B cell (primary cell): ENCODE results near the gene TBC1D12. TPM values are rescaled to one million over a fixed set of nuclear protein-coding genes. Genes with fewer than 3 reads are reported as not detected.
"Not testable (repeated sequence)": the region's sequence is repeated elsewhere in the genome, so short reads cannot be mapped to it uniquely, and the experiment has no call there.

ENCODE experiments used
- ATAC-seq: fragments of 200-7000 bp; cut with Tn5 transposase; one replicate; pipeline ENCODE4 v1.10.0; 2021; ENCODE audit warnings: low read depth, mild to moderate bottlenecking, moderate number of reproducible peaks, moderate library complexity
- CTCF ChIA-PET: fragments of 350-600 bp; sonication (Branson Sonifier 250); formaldehyde crosslinking; loops from one replicate; lab custom pipeline; 2021; ENCODE audit warnings: antibody characterized with exemption, inconsistent platforms; lab: Charles Lee
- POLR2A ChIA-PET: fragments of 350-600 bp; sonication (Branson Sonifier 250); formaldehyde crosslinking; loops from one replicate; lab custom pipeline; 2021; ENCODE audit warnings: antibody characterized with exemption; lab: Charles Lee
- DNase-seq: peaks from one replicate; pipeline ENCODE4 v3.0.0; 2013
- H2AFZ ChIP-seq: 2 replicates; pipeline ENCODE4 v1.6.1; 2012; ENCODE audit warnings: mild to moderate bottlenecking, low read depth, low read length; ENCODE audit not compliant: insufficient read depth, poor library complexity, severe bottlenecking
- H3K27ac ChIP-seq, 2 donors: 1 replicate in 1 of 2; 2 replicates in 1 of 2; pipeline ENCODE4 v1.5.1; 2012 to 2013; ENCODE audit warnings: low read length in 2 of 2, mild to moderate bottlenecking in 2 of 2, moderate library complexity in 1 of 2
- H3K27me3 ChIP-seq, 4 experiments: fragments of 200-600 bp in 1 of 4; sonication (generic) in 1 of 4; replicated peaks in 1 of 4; 1 replicate in 2 of 4; 2 replicates in 2 of 4; pipeline versions ENCODE4 v1.6.1 to v1.7.0; 2013 to 2016; ENCODE audit warnings: low read length in 3 of 4, mild to moderate bottlenecking in 2 of 4, mixed read lengths in 1 of 4, moderate library complexity in 1 of 4; ENCODE audit not compliant: insufficient read depth in 4 of 4, control insufficient read depth in 3 of 4; ENCODE audit errors: control extremely low read depth in 1 of 4
- H3K36me3 ChIP-seq, 2 experiments: replicated peaks in 1 of 2; 1 replicate in 1 of 2; 2 replicates in 1 of 2; pipeline versions ENCODE4 v1.6.1 to v1.7.1; 2013; ENCODE audit warnings: low read length in 1 of 2; ENCODE audit not compliant: insufficient read depth in 2 of 2, control insufficient read depth in 1 of 2; ENCODE audit errors: control extremely low read depth in 1 of 2, extremely low read depth in 1 of 2
- H3K4me1 ChIP-seq, 2 donors: fragments of 200-600 bp in 1 of 2; sonication (generic) in 1 of 2; 1 replicate in 1 of 2; 2 replicates in 1 of 2; pipeline versions ENCODE4 v1.5.1 to v1.6.1; 2013 to 2017; ENCODE audit warnings: low read length in 2 of 2; ENCODE audit not compliant: control insufficient read depth in 2 of 2, insufficient read depth in 2 of 2
- H3K4me2 ChIP-seq: replicated peaks from 2 replicates; pipeline ENCODE3; 2012; ENCODE audit warnings: mild to moderate bottlenecking, low read depth, low read length; ENCODE audit not compliant: poor library complexity, severe bottlenecking
- H3K4me3 ChIP-seq, 5 experiments: fragments of 200-600 bp in 1 of 5; sonication (generic) in 1 of 5; 1 replicate in 3 of 5; 2 replicates in 2 of 5; pipeline versions ENCODE4 v1.5.1 to v1.7.0; 2011 to 2016; ENCODE audit warnings: low read length in 4 of 5, mild to moderate bottlenecking in 4 of 5, low read depth in 2 of 5, control low read depth in 1 of 5, moderate library complexity in 1 of 5; ENCODE audit not compliant: insufficient read depth in 1 of 5; ENCODE audit errors: control extremely low read depth in 1 of 5, extremely low read depth in 1 of 5
- H3K79me2 ChIP-seq: fragments of 200-600 bp; sonication (generic); one replicate; pipeline ENCODE4 v1.6.0; 2016; ENCODE audit warnings: low read length; ENCODE audit not compliant: control insufficient read depth, insufficient read depth
- H3K9ac ChIP-seq: fragments of 200-600 bp; sonication (generic); 2 replicates; pipeline ENCODE4 v1.6.1; 2017; ENCODE audit warnings: mild to moderate bottlenecking, low read length, moderate library complexity
- H3K9me3 ChIP-seq, 3 donors: one replicate each; pipeline versions ENCODE4 v1.6.1 to v1.7.1; 2013; ENCODE audit warnings: low read length in 2 of 3; ENCODE audit not compliant: control insufficient read depth in 2 of 3, insufficient read depth in 1 of 3; ENCODE audit errors: control extremely low read depth in 1 of 3
- H4K20me1 ChIP-seq: 2 replicates; pipeline ENCODE4 v1.6.0; 2012; ENCODE audit warnings: mild to moderate bottlenecking, low read length; ENCODE audit not compliant: insufficient read depth, control insufficient read depth, poor library complexity, severe bottlenecking
- H3K27ac Mint-ChIP-seq: one replicate; pipeline ENCODE4 v1.8.0; 2021; ENCODE audit warnings: mixed read lengths
- H3K27me3 Mint-ChIP-seq: one replicate; pipeline ENCODE4 v1.8.0; 2021; ENCODE audit warnings: mixed read lengths
- H3K4me1 Mint-ChIP-seq: one replicate; pipeline ENCODE4 v1.8.0; 2021; ENCODE audit warnings: mixed read lengths
- H3K4me3 Mint-ChIP-seq: one replicate; pipeline ENCODE4 v1.8.0; 2021; ENCODE audit warnings: mixed read lengths
- H3K9me3 Mint-ChIP-seq: one replicate; pipeline ENCODE4 v1.8.0; 2022; ENCODE audit warnings: mixed read lengths; ENCODE audit not compliant: insufficient read depth
- EZH2 ChIP-seq: IDR thresholded peaks from 2 replicates; pipeline ENCODE4 v1.6.1; 2012; ENCODE audit warnings: borderline replicate concordance, low read depth, mild to moderate bottlenecking, moderate library complexity, low read length; ENCODE audit not compliant: insufficient read depth, poor library complexity, severe bottlenecking
- WGBS: methylation state at CpG from one replicate; pipeline ENCODE4 v1.1.5; 2013; ENCODE audit warnings: missing lambda C conversion rate; ENCODE audit not compliant: insufficient coverage; 5-methylcytosine and 5-hydroxymethylcytosine counted together
- intact Hi-C: fragments of 100-400 bp; cut with micrococcal nuclease; formaldehyde crosslinking; loops from one replicate; pipeline ENCODE4 v1.10.0; 2022
- polyA plus RNA-seq: library from polyadenylated mRNA; depleted of rRNA; stranded (reverse); fragments of >200 nt; gene quantifications from 2 replicates; pipeline ENCODE4 v1.2.3, GENCODE V29; 2012
- total RNA-seq, 2 donors: library from RNA; stranded (reverse); fragments of 120-200 nt in 1 of 2; gene quantifications; 1 replicate in 1 of 2; 2 replicates in 1 of 2; pipeline versions ENCODE4 v1.2.3 to v1.2.4, GENCODE V29; 2013 to 2022
- TF ChIP-seq, protein P1 (sequence below): fragments of 200-600 bp; IDR thresholded peaks from one replicate; pipeline ENCODE4 v1.8.0; 2022; ENCODE audit warnings: antibody characterized with exemption, mild to moderate bottlenecking

TBC1D12 gene
- total and polyA plus RNA-seq, 2 donors (not counting 1 experiment from before 2014, with no cell fraction given) = 3.1 to 9.3 TPM

DNA sequence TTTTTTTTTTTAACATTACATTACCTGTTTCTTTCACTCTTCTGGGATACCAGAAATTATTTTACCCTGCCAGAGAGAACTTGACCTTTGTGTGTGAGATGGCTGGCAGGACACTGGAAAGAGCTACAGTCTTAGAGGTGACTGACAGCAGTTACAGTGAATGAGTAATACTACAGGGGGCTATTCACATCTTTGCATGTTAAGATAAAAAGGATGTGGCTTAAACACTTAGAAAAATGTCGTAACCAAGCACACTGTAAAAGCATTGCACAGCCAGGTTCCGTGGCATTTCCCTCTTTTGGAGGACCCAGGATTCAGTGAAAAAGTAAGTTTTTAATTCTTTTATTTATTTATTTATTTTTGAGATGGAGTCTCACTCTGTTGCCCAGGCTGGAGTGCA lies 18.8 kb upstream of the TBC1D12 start:
- TF ChIP-seq EZH2 = no peak
- TF ChIP-seq, protein P1, sequence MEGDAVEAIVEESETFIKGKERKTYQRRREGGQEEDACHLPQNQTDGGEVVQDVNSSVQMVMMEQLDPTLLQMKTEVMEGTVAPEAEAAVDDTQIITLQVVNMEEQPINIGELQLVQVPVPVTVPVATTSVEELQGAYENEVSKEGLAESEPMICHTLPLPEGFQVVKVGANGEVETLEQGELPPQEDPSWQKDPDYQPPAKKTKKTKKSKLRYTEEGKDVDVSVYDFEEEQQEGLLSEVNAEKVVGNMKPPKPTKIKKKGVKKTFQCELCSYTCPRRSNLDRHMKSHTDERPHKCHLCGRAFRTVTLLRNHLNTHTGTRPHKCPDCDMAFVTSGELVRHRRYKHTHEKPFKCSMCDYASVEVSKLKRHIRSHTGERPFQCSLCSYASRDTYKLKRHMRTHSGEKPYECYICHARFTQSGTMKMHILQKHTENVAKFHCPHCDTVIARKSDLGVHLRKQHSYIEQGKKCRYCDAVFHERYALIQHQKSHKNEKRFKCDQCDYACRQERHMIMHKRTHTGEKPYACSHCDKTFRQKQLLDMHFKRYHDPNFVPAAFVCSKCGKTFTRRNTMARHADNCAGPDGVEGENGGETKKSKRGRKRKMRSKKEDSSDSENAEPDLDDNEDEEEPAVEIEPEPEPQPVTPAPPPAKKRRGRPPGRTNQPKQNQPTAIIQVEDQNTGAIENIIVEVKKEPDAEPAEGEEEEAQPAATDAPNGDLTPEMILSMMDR = no peak
- ATAC-seq = no peak
- H3K27me3 ChIP-seq = no peaks in the 10 kb centered on the region
- H3K4me2 ChIP-seq = no peak overlapping the region
- H3K36me3 ChIP-seq = no peaks in the 10 kb centered on the region
- intact Hi-C loops = no loop called here
- POLR2A ChIA-PET = interaction anchor here (0.6 kb wide), 1 partner anchor 87 kb away, joined by 5 read pairs; no protein-coding TSS in a partner anchor
- H3K27ac ChIP-seq = no peak overlapping the region
- no peak overlapping the region for H3K4me3 Mint-ChIP-seq
- no peak overlapping the region for H2AFZ ChIP-seq
- no peaks in the 10 kb centered on the region for H3K4me1 Mint-ChIP-seq
- peaks cover 0 to 3% (median 0%) of the 10 kb centered on the region in 3 donors for H3K9me3 ChIP-seq
- H3K4me1 ChIP-seq = no peaks in the 10 kb centered on the region
- H3K27ac Mint-ChIP-seq = no peak overlapping the region
- no peaks in the 10 kb centered on the region for H3K79me2 ChIP-seq
- peaks cover 12% of the 10 kb centered on the region for H3K27me3 Mint-ChIP-seq
- no peak overlapping the region for H3K4me3 ChIP-seq
- CTCF ChIA-PET = interaction anchor here (0.6 to 2.2 kb wide), 4 partner anchors 61 to 272 kb away, joined by 3 to 6 read pairs (median 4); no protein-coding TSS in a partner anchor
- H3K9me3 Mint-ChIP-seq = no peaks in the 10 kb centered on the region
- no peaks in the 10 kb centered on the region for H4K20me1 ChIP-seq
- DNase-seq = no peak
- WGBS = no CpG with 5 or more reads among the region's 2 CpGs
- H3K9ac ChIP-seq = no peak overlapping the region

DNA sequence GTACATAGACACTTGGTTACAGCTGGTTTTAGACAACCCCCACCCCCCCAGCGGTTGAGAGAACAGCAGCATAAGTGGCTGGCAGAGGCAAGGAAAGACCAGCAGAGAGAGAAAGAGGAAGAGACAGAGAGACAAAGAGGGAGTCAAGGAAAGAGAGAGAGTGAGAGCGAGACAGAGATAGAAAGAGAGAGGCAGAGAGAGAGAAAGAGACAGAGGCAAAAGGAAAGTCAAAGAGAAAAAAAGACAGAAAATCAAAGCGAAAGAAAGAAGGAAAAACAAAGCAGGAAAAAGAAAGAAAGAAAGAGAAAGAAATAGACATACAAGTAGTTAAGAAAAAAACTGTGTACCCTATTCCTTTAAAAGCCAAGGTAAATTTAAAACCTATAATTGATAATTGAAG lies 16.6 kb upstream of the TBC1D12 start:
- H3K36me3 ChIP-seq, POLR2A ChIA-PET, H3K4me1 ChIP-seq, intact Hi-C loops, H3K4me3 ChIP-seq, H3K27me3 ChIP-seq, H3K4me3 Mint-ChIP-seq, H3K27ac ChIP-seq, H3K9ac ChIP-seq, ATAC-seq, DNase-seq, H3K9me3 Mint-ChIP-seq, H3K27ac Mint-ChIP-seq, H3K4me2 ChIP-seq, CTCF ChIA-PET, H3K27me3 Mint-ChIP-seq, H4K20me1 ChIP-seq, H3K9me3 ChIP-seq, H3K79me2 ChIP-seq, H3K4me1 Mint-ChIP-seq, H2AFZ ChIP-seq: not testable (repeated sequence)
- 100% methylated on average over 1 of the region's 3 CpGs for WGBS

DNA sequence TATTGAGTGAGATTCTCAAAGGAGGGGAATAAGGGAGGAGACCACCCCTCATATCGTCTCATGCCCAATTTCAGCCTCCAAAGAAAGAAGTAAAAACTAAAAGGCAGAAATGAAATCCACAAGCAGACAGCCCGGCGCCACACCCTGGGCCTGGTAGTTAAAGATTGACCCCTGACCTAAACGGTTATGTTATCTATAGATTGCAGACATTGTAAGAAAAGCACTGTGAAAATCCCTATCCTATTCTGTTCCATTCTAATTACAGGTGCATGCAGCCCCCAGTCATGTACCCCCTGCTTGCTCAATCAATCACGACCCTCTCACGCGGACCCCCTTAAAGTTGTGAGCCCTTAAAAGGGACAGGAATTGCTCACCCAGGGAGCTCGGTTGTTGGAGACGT lies 10.2 kb upstream of the TBC1D12 start:
- H3K4me1 Mint-ChIP-seq, H3K9ac ChIP-seq, H3K4me1 ChIP-seq, ATAC-seq, DNase-seq, H3K4me3 Mint-ChIP-seq, H3K36me3 ChIP-seq, H2AFZ ChIP-seq, H3K4me2 ChIP-seq, H3K79me2 ChIP-seq, H3K27ac Mint-ChIP-seq, intact Hi-C loops, POLR2A ChIA-PET, H3K27me3 Mint-ChIP-seq, H3K9me3 ChIP-seq, H3K27me3 ChIP-seq, CTCF ChIA-PET, H3K9me3 Mint-ChIP-seq, H4K20me1 ChIP-seq, H3K27ac ChIP-seq, H3K4me3 ChIP-seq: not testable (repeated sequence)
- 80% methylated on average over 1 of the region's 9 CpGs for WGBS
